Measurements from ENCODE around the gene BMP6.
"Not testable (repeated sequence)": the region's sequence is repeated elsewhere in the genome, so short reads cannot be mapped to it uniquely, and the experiment has no call there.

BMP6 gene

DNA sequence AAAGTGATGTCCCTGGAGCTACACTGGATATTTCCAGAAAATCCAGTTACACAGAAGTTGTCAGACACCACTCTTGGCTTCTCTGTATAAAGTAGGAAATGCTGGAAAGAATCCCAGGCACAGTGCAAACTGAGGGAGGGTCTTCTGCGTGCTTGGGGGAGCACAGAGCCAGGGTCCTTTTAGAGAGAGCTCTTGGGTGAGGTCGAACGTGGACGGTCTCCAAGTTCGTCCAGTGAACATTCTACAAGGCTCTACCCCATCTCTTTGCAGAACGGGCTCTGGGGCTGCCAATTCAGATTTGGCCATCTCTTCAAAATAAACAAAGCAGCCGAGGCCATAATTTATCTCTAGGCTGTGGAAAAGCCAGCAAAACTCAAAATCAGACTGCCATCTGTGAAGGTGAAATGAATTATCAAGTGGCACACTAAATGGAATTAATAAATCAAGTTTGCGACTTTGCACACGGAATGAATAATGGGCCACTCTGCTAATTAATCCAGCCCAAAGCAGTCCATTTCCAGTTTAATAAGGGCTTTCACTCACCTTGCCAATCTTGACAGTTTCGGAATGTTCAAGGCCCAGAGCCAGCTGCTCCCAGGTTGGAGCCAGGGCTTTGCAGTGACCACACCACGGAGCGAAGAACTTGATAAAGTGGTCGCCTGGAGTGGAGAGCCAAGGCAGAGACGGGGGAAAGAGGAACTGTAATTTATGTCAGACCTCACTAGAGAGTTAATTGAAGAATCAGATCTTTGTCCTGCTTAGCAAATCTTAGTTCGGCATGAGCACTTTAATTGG lies 165.4 kb downstream of the BMP6 start:
- Histone ChIP-seq H3K79me2 (ENCODE audit: control insufficient read depth, insufficient read depth, low read length, poor library complexity) (no peaks in the 10 kb centered on the region), H2BK5ac (ENCODE audit: low read depth, low read length, poor library complexity) (no peak overlapping the region), H3K27ac (ENCODE audit: low read depth, low read length) (no peak overlapping the region), H3K4ac (ENCODE audit: low read depth, low read length) (no peak overlapping the region), H3K4me2 (ENCODE audit: low read length) (no peak overlapping the region), H3K4me3 (ENCODE audit: low read depth, low read length) (no peak overlapping the region), H2AK5ac (ENCODE audit: low read length) (no peak overlapping the region), H3K4me1 (ENCODE audit: control insufficient read depth in 1 of 2, insufficient read depth in 2 of 2, low read length in 2 of 2) (no peaks in the 10 kb centered on the region), H3K23ac (ENCODE audit: low read length) (no peak overlapping the region), H4K12ac (ENCODE audit: low read depth, low read length) (no peak overlapping the region), H3K9me3 (ENCODE audit: insufficient read depth, low read depth, low read length) (peaks cover 3% of the 10 kb centered on the region), H3K36me3 (ENCODE audit: control insufficient read depth in 1 of 2, insufficient read depth in 2 of 2, low read length in 2 of 2) (peaks cover 59 to 81% of the 10 kb centered on the region in 2 experiments), H3K79me1 (ENCODE audit: low read length) (no peaks in the 10 kb centered on the region), H2AFZ (ENCODE audit: insufficient read depth, low read length, poor library complexity) (no peak overlapping the region), H3K18ac (ENCODE audit: low read length) (no peak overlapping the region), H2BK12ac (ENCODE audit: low read length) (no peak overlapping the region), H4K8ac (ENCODE audit: low read depth, low read length) (no peak overlapping the region), H3K27me3 (ENCODE audit: insufficient read depth, low read length) (no peaks in the 10 kb centered on the region), H3K9ac (ENCODE audit: low read length) (no peak overlapping the region), H2BK120ac (ENCODE audit: insufficient read depth, low read length, poor library complexity) (no peak overlapping the region), H3K14ac (ENCODE audit: low read length) (no peak overlapping the region), H4K91ac (ENCODE audit: low read depth, low read length) (no peak overlapping the region)
- WGBS (ENCODE audit: extremely low coverage, insufficient coverage, insufficient read length): no CpG with 5 or more reads among the region's 15 CpGs
- DNase-seq: no peak

GRCh38 chr6:7892367-7892766 lies 166.5 kb downstream of the BMP6 start:
- H3K9me3 ChIP-seq (ENCODE audit: insufficient read depth, low read depth, low read length); H3K14ac ChIP-seq (ENCODE audit: low read length); H3K4me2 ChIP-seq (ENCODE audit: low read length); H3K79me2 ChIP-seq (ENCODE audit: control insufficient read depth, insufficient read depth, low read length, poor library complexity); H2BK12ac ChIP-seq (ENCODE audit: low read length); H3K4me1 ChIP-seq (ENCODE audit: control insufficient read depth in 1 of 2, insufficient read depth in 2 of 2, low read length in 2 of 2); H2AK5ac ChIP-seq (ENCODE audit: low read length); H3K27me3 ChIP-seq (ENCODE audit: insufficient read depth, low read length); H3K18ac ChIP-seq (ENCODE audit: low read length); H2AFZ ChIP-seq (ENCODE audit: insufficient read depth, low read length, poor library complexity); H3K4ac ChIP-seq (ENCODE audit: low read depth, low read length); H4K8ac ChIP-seq (ENCODE audit: low read depth, low read length); H4K12ac ChIP-seq (ENCODE audit: low read depth, low read length); H3K9ac ChIP-seq (ENCODE audit: low read length); H2BK120ac ChIP-seq (ENCODE audit: insufficient read depth, low read length, poor library complexity); DNase-seq; H2BK5ac ChIP-seq (ENCODE audit: low read depth, low read length, poor library complexity); H3K79me1 ChIP-seq (ENCODE audit: low read length); H3K4me3 ChIP-seq (ENCODE audit: low read depth, low read length); H4K91ac ChIP-seq (ENCODE audit: low read depth, low read length); H3K27ac ChIP-seq (ENCODE audit: low read depth, low read length); H3K23ac ChIP-seq (ENCODE audit: low read length): not testable (repeated sequence)
- peaks cover 56 to 77% of the 10 kb centered on the region in 2 experiments for H3K36me3 ChIP-seq (ENCODE audit: control insufficient read depth in 1 of 2, insufficient read depth in 2 of 2, low read length in 2 of 2)
- no CpG with 5 or more reads among the region's 4 CpGs for WGBS (ENCODE audit: extremely low coverage, insufficient coverage, insufficient read length)

DNA sequence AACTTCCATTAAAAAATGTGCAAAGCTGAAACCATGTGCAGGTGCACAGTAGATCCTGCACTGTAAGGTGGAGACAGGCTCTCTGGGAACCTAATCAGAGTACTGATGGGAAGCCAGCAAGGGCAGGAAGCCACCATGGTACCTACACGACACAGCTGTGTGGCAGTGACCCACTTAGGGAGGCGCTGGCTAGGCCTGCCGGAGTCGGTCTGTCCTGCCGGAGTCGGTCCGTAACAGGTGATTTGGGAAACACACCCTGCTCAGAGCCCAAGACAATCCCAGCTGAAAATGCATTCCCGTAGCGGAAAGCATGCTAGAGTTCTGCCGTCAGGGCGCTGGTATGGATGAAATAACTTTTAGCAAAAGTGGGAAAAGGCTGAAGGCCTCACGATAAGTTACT lies 167.4 kb downstream of the BMP6 start:
- no peaks in the 10 kb centered on the region for H3K27me3 ChIP-seq (ENCODE audit: insufficient read depth, low read length)
- H4K8ac ChIP-seq (ENCODE audit: low read depth, low read length): no peak overlapping the region
- H2BK5ac ChIP-seq (ENCODE audit: low read depth, low read length, poor library complexity): no peak overlapping the region
- H4K91ac ChIP-seq (ENCODE audit: low read depth, low read length): no peak overlapping the region
- no peak overlapping the region for H3K9ac ChIP-seq (ENCODE audit: low read length)
- no peak overlapping the region for H2BK12ac ChIP-seq (ENCODE audit: low read length)
- no peak overlapping the region for H3K23ac ChIP-seq (ENCODE audit: low read length)
- H3K18ac ChIP-seq (ENCODE audit: low read length): no peak overlapping the region
- no peak for DNase-seq
- no peak overlapping the region for H3K14ac ChIP-seq (ENCODE audit: low read length)
- H3K9me3 ChIP-seq (ENCODE audit: insufficient read depth, low read depth, low read length): peaks cover 3% of the 10 kb centered on the region
- no peaks in the 10 kb centered on the region for H3K79me1 ChIP-seq (ENCODE audit: low read length)
- H2AFZ ChIP-seq (ENCODE audit: insufficient read depth, low read length, poor library complexity): no peak overlapping the region
- peaks cover 55 to 77% of the 10 kb centered on the region in 2 experiments for H3K36me3 ChIP-seq (ENCODE audit: control insufficient read depth in 1 of 2, insufficient read depth in 2 of 2, low read length in 2 of 2)
- H3K4me2 ChIP-seq (ENCODE audit: low read length): no peak overlapping the region
- H2AK5ac ChIP-seq (ENCODE audit: low read length): no peak overlapping the region
- H3K4me1 ChIP-seq (ENCODE audit: control insufficient read depth in 1 of 2, insufficient read depth in 2 of 2, low read length in 2 of 2): no peaks in the 10 kb centered on the region
- no peak overlapping the region for H3K4me3 ChIP-seq (ENCODE audit: low read depth, low read length)
- H3K4ac ChIP-seq (ENCODE audit: low read depth, low read length): no peak overlapping the region
- H3K79me2 ChIP-seq (ENCODE audit: control insufficient read depth, insufficient read depth, low read length, poor library complexity): no peaks in the 10 kb centered on the region
- H3K27ac ChIP-seq (ENCODE audit: low read depth, low read length): no peak overlapping the region
- no peak overlapping the region for H4K12ac ChIP-seq (ENCODE audit: low read depth, low read length)
- WGBS (ENCODE audit: extremely low coverage, insufficient coverage, insufficient read length): no CpG with 5 or more reads among the region's 12 CpGs
- no peak overlapping the region for H2BK120ac ChIP-seq (ENCODE audit: insufficient read depth, low read length, poor library complexity)

DNA sequence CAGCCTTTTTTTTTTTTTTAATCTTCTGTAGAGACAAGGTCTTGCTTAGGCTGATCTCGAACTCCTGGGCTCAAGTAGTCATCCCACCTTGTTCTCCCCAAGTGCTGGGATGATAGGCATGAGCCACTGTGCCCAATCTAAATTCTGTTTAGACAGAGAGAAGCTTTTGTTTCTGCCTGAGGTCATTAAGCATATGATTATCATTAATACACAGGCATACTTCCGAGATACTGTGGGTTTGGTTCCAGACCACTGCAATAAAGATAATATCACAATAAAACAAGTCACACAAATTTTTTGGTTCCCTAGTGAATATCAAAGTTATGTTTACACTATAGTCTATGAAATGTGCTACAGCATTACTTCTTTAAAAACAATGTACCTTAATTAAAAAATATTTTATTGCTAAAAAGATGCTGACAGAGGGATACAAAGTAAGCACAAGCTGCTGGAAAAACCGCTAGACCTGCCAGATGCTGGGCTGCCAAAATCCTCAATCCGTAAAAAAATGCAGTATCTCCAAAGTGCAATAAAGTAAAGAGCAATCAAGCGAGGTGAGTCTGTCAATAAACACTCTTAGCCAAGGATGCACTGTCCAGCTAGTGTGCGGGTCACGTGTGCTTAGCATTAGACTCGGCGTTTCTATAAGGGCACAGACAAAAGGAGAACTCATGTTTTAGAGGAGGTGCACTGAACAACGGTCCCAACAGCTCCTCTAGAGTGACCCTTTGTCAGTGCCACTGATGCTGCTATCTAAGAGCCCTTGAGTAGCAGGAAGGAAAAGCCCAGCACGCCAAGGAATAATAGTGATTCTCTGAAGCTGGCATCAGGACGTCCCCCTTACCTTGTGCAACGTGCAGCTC lies 168.6 kb downstream of the BMP6 start:
- Histone ChIP-seq H2BK120ac (ENCODE audit: insufficient read depth, low read length, poor library complexity) (no peak overlapping the region), H3K23ac (ENCODE audit: low read length) (no peak overlapping the region), H4K91ac (ENCODE audit: low read depth, low read length) (no peak overlapping the region), H2AFZ (ENCODE audit: insufficient read depth, low read length, poor library complexity) (no peak overlapping the region), H3K18ac (ENCODE audit: low read length) (no peak overlapping the region), H3K79me1 (ENCODE audit: low read length) (no peaks in the 10 kb centered on the region), H3K4me2 (ENCODE audit: low read length) (no peak overlapping the region), H3K27me3 (ENCODE audit: insufficient read depth, low read length) (no peaks in the 10 kb centered on the region), H3K79me2 (ENCODE audit: control insufficient read depth, insufficient read depth, low read length, poor library complexity) (no peaks in the 10 kb centered on the region), H3K4me3 (ENCODE audit: low read depth, low read length) (no peak overlapping the region), H3K14ac (ENCODE audit: low read length) (no peak overlapping the region), H2AK5ac (ENCODE audit: low read length) (no peak overlapping the region), H3K9me3 (ENCODE audit: insufficient read depth, low read depth, low read length) (peaks cover 3% of the 10 kb centered on the region), H3K9ac (ENCODE audit: low read length) (no peak overlapping the region), H3K27ac (ENCODE audit: low read depth, low read length) (no peak overlapping the region), H3K4me1 (ENCODE audit: control insufficient read depth in 1 of 2, insufficient read depth in 2 of 2, low read length in 2 of 2) (no peaks in the 10 kb centered on the region), H2BK12ac (ENCODE audit: low read length) (no peak overlapping the region), H3K4ac (ENCODE audit: low read depth, low read length) (no peak overlapping the region), H3K36me3 (ENCODE audit: control insufficient read depth in 1 of 2, insufficient read depth in 2 of 2, low read length in 2 of 2) (peaks cover 57 to 76% of the 10 kb centered on the region in 2 experiments), H4K8ac (ENCODE audit: low read depth, low read length) (no peak overlapping the region), H4K12ac (ENCODE audit: low read depth, low read length) (no peak overlapping the region), H2BK5ac (ENCODE audit: low read depth, low read length, poor library complexity) (no peak overlapping the region)
- no peak for DNase-seq
- no CpG with 5 or more reads among the region's 13 CpGs for WGBS (ENCODE audit: extremely low coverage, insufficient coverage, insufficient read length)

Measured in trophoblast cell (in vitro differentiated cells and primary cell).